HL-60/S4 treated with phorbol 12-myristate 13-acetate at 8.2 ng/mL for 4 days and 3 days (cell line): ENCODE results near the gene ITPR3.

Experiments
- in situ Hi-C: fragments of 300-500 bp; cut with MboI; formaldehyde crosslinking; loops from 2 replicates; pipeline ENCODE4 v1.15.0; 2022; ENCODE audit warnings: low sequenced_read_pairs

The ITPR3 gene

DNA sequence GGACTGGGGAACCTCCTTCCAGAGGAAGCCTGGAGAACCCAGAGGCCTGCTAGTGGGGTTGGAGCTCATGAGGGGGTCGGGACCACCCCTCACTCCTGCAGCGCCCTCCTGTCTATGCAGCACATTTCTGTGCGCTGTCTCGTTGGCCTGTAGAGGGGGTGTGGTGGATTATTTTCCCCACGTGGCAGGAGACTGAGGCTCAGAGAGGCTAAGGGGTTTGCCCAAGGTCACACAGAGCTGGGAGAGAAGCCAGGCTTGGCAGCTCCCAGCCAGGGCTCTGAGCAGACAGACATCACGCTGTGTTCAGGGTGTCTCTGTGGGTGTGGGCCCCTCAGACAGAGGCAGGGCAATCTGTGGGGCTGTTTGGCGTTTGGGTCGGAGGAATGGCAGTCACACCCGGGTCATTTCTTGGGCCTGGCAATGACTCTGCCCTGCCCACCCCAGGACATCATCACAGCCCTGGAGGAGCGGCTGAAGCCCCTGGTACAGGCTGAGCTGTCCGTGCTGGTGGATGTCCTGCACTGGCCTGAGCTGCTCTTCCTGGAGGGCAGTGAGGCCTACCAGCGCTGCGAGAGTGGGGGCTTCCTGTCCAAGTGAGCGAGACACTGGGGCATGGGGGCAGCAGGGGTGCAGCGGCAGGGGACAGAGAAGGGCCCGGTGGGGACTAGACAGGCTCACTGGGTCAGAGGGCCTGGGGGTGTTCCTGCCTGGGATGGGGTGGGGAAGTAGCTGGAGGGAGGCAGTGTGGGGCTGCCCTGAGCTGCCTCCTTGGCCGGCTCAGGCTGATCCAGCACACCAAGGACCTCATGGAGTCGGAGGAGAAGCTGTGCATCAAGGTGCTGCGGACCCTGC, 62.7 kb downstream of the ITPR3 start:
- in situ Hi-C loops: no loop called here

DNA sequence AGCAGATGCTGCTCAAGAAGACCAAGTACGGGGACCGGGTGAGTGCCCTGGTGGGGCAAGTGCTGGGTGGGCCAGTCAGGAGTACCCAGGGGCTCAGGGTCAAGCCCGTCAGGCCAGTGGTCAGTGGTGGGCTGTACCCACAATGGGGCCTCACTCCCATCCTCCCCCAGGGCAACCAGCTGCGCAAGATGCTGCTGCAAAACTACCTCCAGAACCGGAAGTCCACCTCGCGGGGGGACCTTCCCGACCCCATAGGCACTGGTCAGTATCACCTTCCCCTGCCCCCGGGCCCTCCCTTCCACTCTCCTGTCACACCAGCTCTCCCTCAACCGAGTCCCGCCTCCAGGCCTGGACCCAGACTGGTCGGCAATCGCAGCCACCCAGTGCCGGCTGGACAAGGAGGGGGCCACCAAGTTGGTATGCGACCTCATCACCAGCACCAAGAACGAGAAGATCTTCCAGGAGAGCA, 63.3 kb downstream of the ITPR3 start:
- in situ Hi-C loops: no loop called here

DNA sequence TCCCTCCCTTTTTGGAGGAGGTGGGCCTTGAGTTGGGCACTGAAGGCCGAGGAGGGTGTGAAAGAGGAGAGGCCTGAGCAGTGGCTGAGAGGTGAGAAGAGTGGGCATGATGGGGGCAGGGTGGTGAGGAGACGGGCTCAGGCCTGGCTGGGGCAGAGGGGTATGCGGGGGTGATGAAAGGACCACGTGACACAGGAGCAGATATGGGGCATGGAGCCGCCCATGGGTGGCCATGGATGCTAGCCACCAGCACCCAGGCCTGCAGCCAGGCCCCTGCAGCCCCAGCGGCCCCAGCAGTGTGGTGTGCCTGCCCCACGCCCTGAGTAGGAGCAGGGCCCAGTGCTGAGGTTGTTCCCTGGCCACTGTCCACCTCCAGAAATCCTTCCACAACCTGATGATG, 63.9 kb downstream of the ITPR3 start:
- in situ Hi-C loops: no loop called here

DNA sequence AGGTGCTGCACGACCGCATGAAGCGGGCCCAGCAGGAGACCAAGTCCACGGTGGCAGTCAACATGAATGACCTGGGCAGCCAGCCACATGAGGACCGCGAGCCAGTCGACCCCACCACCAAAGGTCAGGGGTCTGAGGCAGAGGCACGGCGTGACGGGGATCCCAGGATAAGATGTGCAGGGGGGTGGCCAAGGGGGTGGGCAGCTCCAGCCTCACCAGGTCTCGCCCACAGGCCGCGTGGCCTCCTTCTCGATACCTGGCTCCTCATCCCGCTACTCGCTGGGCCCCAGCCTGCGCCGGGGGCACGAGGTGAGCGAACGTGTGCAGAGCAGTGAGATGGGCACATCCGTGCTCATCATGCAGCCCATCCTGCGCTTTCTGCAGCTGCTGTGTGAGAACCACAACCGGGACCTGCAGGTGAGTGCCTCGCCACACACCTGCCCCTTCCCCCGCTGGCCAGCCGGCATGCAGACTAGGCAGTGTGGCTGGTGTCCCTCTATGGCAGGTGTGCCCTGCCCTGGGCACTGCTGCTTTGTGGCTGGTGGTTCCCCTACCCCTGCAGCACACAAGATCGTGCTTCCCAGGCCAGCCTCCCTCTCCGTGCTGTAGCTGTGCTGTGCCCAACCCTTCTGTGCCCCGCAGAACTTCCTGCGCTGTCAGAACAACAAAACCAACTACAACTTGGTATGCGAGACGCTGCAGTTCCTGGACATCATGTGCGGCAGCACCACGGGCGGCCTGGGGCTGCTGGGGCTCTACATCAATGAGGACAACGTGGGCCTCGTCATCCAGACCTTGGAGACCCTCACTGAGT, 64.5 kb downstream of the ITPR3 start:
- in situ Hi-C loops: no loop called here

DNA sequence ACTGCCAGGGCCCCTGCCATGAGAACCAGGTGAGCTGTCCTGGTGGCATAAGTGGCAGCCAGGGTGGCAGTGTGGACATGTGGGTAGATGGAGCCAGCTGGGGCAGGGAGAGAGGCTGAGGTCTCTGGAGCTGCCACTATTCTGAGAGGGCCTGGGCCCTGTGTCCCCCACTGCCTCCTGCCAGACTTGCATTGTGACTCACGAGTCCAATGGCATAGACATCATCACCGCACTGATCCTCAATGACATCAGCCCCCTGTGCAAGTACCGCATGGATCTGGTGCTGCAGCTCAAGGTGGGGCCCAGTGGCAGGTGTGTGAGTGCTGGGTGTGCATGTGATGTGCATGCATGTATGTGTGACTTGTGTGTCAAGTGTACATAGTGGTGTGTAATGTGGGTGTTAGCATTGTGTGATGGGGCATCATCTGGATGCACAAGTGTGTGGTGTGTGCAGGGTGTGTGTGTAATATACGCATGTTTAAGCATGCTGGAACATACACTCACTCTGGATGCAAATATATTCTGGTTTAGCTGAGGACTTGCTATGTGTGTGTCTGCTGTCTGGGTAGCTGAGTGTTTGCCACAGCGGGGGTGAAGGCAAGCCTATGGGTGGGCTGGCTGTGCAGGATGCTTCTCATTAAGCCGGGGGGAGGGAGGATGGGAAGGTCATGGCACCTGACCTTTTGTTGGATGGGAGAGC, 65.3 kb downstream of the ITPR3 start:
- in situ Hi-C loops: no loop called here

DNA sequence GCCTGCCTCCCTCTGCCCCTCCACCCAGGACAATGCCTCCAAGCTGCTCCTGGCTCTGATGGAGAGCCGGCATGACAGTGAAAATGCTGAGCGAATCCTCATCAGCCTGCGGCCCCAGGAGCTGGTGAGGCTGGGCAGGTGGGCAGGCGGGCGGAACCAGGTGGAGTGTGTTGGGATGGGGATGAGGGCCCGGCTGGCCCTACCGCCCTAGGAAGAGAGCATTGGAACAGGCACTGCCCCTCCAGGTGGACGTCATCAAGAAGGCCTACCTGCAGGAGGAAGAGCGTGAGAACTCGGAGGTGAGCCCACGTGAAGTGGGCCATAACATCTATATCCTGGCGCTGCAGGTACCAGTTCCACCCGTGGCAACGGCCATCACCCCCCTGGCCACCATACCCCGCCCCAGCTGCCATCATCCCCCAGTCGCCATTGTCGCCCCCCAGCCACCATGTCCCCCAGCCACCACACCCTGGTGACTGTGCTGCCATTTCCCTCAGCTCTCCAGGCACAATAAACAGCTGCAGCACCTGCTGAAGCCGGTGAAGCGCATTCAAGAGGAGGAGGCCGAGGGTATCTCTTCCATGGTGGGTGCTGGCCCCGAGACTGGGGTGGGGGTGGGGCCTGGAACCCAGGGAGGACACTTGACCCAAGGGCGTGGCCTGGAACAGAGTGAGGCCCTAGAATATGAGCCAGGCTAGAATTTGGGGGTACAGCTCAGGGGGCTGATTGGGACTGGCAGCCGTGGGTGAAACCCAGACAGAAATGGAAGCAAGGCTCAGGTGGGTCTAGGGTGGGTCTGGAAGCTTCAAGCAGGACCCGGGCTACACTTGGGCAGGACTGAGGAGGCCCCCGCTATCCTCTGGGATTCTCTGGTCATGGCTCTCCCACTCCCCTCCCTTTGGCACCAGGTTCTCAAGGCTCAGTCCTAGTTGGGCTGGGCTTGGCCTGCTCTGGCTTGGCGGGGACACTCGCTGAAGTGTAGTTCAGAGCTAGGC, 66.2 kb downstream of the ITPR3 start:
- in situ Hi-C loops: no loop called here

DNA sequence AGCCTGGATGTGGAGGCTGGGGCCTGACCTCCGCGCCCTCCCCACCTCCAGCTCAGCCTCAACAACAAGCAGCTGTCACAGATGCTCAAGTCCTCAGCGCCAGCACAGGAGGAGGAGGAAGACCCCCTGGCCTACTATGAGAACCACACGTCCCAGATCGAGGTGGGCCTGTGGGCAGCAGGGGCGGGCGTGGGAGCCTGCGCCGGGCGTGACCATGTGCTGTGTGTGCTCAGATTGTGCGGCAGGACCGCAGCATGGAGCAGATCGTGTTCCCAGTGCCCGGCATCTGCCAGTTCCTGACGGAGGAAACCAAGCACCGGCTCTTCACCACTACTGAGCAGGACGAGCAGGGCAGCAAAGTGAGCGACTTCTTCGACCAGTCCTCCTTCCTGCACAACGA, 66.9 kb downstream of the ITPR3 start:
- in situ Hi-C loops: no loop called here

DNA sequence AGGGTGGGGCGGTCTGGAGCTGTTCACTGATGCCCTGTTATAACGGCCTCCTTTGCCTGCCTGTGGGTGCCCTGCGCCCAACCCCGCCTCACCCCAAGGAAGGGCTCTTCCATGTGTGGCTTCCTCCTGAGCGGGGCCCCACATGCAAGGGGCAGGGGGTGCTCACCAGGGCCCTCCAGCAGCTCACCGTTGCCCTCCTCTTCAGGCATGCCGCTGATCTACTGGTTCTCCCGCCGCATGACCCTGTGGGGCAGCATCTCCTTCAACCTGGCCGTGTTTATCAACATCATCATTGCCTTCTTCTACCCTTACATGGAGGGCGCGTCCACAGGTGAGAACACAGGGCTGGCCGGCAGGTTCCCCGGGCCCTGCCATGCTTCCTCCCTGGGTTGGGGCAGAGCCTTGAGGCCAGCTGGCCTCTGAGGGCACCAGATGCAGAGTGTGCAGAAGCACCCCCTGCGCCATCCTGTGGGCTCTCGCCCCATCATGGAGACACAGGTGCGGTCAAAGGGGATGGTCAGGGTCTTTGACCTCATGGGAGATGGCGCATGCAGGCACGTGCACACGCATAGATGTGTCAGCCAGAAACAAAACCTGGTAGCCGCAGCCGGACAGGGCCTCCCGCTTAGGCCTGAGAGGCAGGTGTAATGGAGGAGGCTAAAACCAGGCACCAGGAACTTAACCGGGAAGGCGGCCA, 67.5 kb downstream of the ITPR3 start:
- in situ Hi-C loops: no loop called here

DNA sequence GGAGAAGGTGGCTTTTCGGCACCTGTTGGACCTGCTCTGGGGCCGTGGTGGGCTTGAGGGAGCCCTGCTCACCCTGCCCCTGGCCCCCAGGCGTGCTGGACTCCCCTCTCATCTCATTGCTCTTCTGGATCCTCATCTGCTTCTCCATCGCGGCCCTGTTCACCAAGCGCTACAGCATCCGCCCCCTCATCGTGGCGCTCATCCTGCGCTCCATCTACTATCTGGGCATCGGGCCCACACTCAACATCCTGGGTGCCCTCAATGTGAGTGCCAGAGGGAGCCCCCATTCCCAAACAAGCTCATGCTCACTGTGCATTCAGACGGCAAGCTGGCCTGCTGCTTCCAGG, 68.0 kb downstream of the ITPR3 start:
- in situ Hi-C loops: no loop called here

DNA sequence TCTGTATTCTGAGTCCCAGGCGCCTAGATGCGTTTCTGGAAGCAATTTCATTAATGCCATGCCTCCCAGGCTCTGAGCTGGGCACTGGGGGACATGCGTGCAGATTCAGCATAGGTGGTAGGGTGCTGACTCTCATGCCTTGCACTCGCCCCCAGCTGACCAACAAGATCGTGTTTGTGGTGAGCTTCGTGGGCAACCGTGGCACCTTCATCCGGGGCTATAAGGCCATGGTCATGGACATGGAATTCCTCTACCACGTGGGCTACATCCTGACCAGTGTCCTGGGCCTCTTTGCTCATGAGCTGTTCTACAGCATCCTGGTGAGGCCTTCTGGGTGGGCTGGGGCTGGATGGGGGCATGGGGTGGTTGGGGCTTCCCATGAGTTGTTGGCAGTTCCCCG, 68.8 kb downstream of the ITPR3 start:
- in situ Hi-C loops: no loop called here

DNA sequence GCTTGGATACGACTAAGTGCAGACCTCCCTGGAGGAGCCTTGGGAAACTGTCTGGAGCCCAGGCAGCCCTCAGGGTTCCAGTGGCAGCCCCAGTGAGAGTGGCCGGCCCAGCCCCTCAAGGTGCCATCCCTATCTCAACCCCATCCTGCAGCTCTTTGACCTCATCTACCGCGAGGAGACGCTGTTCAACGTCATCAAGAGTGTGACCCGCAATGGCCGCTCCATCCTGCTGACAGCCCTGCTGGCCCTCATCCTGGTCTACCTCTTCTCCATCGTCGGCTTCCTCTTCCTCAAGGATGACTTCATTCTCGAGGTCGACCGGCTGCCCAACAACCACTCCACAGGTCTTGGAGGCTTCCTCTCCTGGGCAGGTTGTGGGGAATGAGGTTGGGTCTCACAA, 69.6 kb downstream of the ITPR3 start:
- in situ Hi-C loops: no loop called here

DNA sequence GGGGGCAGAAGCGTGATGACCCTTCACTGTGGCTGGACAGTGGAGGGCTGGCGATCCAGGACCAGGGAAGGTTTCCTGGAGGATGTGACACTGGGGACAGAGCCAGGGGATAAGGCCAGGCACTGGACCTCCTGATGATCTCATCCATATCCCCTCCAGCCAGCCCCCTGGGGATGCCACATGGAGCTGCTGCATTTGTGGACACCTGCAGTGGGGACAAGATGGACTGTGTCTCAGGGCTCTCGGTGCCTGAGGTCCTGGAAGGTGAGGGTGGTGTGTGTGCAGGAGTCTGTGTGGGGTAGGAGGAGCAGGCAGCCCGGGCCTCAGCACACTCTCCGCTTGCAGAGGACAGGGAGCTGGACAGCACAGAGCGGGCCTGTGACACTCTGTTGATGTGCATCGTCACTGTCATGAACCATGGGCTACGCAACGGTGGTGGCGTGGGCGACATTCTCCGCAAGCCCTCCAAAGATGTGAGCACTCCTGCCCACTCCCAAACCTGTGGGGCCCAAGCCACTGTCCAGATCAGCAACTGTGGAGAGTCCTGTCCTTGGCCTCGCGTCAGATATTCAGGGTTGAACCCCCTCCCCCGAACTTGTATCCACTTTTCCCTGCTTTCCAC, 70.4 kb downstream of the ITPR3 start:
- in situ Hi-C loops: no loop called here

DNA sequence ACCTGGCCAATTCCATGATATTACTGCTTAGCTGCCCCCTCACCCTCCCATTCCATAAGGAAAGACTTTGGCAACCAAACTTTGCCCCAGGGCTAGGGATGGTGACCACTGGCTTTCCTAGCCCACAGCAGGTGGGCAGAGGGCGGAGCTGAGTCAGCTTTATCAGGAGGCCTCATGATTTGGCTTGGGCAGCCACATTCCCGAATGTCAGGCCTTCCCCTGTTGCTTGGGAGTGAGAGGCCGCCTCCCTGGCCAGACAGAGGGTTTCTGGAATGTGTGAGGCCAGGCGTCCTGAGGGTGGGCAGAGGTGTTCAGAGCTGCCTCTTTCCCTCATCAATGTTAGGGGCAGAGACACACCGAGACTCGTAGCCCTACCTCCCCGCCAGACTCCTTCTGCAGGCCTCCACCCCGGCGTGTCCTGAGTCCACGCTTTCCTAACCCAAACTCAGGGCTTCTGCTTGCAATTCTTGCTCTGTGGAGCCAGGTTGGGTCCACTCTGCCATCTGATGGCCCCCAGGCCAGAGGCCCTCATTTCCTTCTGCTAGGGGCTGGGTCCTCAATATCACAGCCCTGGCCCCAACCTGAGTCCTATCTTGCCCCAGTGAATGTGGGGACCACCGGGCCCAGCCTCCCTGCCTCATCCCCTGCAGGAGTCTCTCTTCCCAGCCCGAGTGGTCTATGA, 71.1 kb downstream of the ITPR3 start:
- in situ Hi-C loops: no loop called here

DNA sequence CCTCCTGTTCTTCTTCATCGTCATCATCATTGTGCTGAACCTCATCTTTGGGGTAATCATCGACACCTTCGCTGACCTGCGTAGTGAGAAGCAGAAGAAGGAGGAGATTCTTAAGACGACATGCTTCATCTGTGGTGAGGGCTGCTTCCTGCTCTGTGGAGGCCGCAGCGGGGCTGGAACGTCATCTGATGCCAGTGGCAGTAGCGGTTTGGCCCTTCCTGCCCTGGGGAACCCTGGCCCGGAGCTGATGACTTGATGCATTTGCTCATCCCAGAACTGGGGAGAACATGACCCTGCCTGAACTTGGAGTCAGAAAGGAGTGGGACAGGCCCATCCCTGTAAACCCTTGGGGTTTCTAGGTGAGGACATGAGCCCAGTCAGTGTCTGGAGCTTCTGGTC, 71.6 kb downstream of the ITPR3 start:
- in situ Hi-C loops: no loop called here

DNA sequence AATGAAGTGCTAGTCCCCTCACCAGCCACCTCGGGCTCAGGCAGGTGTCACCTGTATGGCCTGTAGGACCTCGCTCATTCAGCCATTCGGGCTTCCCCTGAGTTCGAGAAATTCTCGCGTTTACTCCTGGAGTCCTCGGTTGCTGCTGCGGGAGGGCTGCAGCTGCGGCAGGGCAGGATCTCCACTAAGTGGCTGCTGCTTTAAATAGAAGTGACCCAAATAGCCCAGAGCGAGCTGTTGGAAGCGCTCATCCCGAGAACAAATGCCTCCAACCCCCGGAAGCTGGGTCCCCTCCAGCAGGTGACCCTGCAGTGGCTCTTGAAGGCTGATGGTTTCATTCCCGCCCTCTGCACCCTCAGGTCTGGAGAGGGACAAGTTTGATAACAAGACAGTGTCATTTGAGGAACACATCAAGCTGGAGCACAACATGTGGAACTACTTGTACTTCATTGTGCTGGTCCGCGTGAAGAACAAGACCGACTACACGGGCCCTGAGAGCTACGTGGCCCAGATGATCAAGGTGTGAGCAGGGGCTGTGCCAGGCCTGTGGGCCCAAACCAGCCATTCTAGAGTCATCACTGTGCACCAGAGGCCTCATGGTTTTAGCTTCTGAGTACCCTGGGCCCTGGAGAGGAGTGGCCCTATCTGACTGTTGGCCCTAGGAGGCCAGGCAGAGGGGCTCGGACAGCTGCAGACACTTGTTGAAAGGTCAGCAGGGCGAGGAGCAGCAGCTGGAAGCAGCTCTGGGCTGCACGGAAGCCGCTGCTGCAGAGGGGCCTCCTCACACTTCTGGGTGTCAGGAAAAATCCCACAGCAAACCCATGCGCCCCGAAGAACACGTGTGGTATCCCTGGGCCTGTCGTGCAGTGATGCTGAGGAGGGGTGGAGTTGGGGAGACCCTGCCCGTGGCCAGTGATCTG, 72.3 kb downstream of the ITPR3 start:
- in situ Hi-C loops: no loop called here

DNA sequence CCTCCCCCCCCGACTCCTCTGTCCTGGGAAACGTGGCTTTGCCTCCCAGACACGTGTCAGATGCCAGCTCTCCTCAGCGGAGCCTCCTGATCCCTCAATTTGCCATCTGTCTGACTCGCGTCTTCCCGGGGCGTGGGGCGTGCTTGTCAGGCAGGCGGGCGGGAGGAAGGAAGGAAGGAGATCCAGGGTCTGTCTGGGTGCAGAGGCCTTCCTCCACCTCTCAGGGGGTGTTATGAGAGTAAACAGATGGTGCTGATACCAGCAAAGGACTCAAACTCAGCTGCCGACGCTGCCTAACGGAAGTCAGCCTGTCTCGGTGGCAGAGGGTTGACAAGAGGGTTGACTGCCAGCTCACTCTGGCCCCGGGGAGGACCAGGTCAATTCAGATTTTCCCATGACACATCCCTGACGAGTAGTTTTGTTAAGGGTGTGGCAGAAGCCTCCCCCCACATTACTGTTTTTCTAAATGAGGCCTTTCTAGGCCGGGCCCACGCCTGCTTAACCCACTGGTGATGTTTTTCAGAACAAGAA, 73.3 kb downstream of the ITPR3 start:
- in situ Hi-C loops: no loop called here

DNA sequence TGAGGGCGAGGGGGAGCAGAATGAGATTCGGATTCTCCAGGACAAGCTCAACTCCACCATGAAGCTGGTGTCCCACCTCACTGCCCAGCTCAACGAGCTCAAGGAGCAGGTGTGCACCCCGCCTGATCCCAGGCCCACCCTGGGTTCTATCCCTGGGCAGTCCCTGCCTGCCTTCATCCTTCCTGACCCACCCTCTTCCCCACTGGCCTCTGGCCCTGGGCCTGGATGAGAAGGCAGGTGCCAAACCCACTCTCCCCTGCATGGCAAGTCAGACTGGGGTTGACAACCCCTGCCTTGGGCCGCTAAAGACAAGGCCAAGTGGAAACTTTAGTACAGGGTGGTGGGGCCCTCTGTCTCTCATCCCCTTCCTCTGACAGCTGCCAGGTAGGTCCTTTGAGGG, 73.9 kb downstream of the ITPR3 start:
- in situ Hi-C loops: no loop called here
